ENCODE data around the gene OR4C15. TPM values are rescaled to one million over a fixed set of nuclear protein-coding genes. Genes with fewer than 3 reads are reported as not detected.

Gene OR4C15
- total and polyA plus RNA-seq, 9 of the 15 experiments (the other 6 are each of a cell fraction or from before 2014, with no cell fraction given) = not detected

DNA sequence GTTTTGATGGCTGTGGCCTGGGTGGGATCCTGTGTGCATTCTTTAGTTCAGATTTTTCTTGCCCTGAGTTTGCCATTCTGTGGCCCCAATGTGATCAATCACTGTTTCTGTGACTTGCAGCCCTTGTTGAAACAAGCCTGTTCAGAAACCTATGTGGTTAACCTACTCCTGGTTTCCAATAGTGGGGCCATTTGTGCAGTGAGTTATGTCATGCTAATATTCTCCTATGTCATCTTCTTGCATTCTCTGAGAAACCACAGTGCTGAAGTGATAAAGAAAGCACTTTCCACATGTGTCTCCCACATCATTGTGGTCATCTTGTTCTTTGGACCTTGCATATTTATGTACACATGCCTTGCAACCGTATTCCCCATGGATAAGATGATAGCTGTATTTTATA lies 18.3 kb downstream of the OR4C15 start:
- no peak for DNase-seq (ENCODE audit: extremely low read depth in 1 of 4, low spot score in 3 of 4)
- Histone ChIP-seq H3K27ac (ENCODE audit: extremely low read depth, low read depth, low read length) (no peak overlapping the region), H3K9me3 (replicated peaks; ENCODE audit: control insufficient read depth, insufficient read depth, low read depth, low read length) (no peaks in the 10 kb centered on the region), H3K4me1 (replicated peaks in 1 of 2; ENCODE audit: control insufficient read depth in 2 of 2, insufficient read depth in 2 of 2, low read length in 2 of 2) (no peaks in the 10 kb centered on the region), H3K9ac (ENCODE audit: insufficient read depth in 1 of 2, low read depth in 2 of 2, low read length in 2 of 2) (no peak overlapping the region), H3K9me1 (ENCODE audit: control insufficient read depth, insufficient read depth, low read length) (no peaks in the 10 kb centered on the region), H3K79me2 (ENCODE audit: control insufficient read depth, insufficient read depth, low read length) (no peaks in the 10 kb centered on the region), H3K36me3 (ENCODE audit: control insufficient read depth, insufficient read depth, low read length) (no peaks in the 10 kb centered on the region), H3K27me3 (ENCODE audit: control insufficient read depth in 2 of 2, insufficient read depth in 2 of 2, low read length in 2 of 2) (no peaks in the 10 kb centered on the region), H3K4me2 (ENCODE audit: insufficient read depth, low read length) (no peak overlapping the region), H3K4me3 (no peak overlapping the region), H4K20me1 (replicated peaks; ENCODE audit: control insufficient read depth, insufficient read depth, low read length) (no peaks in the 10 kb centered on the region), H2AFZ (ENCODE audit: low read depth, low read length) (no peak overlapping the region)
- WGBS (ENCODE audit: insufficient coverage, low coverage, missing lambda C conversion rate) = 0% methylated on average over 1 of the region's 1 CpG
- POLR2A ChIA-PET = no interaction called here
- no peak for ATAC-seq
- BruUV-seq (replicated peaks) = no TSS peak
- in situ Hi-C loops (cut with MboI) (no loop called here), intact Hi-C loops (cut with micrococcal nuclease) (no loop called here)
- CTCF ChIA-PET (ENCODE audit: low intra/inter-chr PET ratio) = no interaction called here
- no peak for FAIRE-seq
- TF ChIP-seq, protein P1, sequence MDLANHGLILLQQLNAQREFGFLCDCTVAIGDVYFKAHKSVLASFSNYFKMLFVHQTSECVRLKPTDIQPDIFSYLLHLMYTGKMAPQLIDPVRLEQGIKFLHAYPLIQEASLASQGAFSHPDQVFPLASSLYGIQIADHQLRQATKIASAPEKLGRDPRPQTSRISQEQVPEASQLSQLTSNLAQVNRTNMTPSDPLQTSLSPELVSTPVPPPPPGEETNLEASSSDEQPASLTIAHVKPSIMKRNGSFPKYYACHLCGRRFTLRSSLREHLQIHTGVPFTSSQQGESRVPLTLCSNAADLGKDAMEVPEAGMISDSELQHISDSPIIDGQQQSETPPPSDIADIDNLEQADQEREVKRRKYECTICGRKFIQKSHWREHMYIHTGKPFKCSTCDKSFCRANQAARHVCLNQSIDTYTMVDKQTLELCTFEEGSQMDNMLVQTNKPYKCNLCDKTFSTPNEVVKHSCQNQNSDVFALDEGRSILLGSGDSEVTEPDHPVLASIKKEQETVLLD (IDR thresholded peaks at IDR 0.05) = no peak
- no peak for TF ChIP-seq HOXB6 (CRISPR knock-in tag; IDR thresholded peaks at IDR 0.05; ENCODE audit: borderline replicate concordance)
- no peak for TF ChIP-seq CHD2 (IDR thresholded peaks at IDR 0.05; ENCODE audit: low read depth, low read length)
- TF ChIP-seq MCM5 (IDR thresholded peaks at IDR 0.05; ENCODE audit: low read depth) = no peak
- TF ChIP-seq ZNF586 (CRISPR knock-in tag; conservative IDR thresholded peaks at IDR 0.05) = no peak
- TF ChIP-seq NFYB (IDR thresholded peaks at IDR 0.05; ENCODE audit: extremely low read depth, insufficient read length) = no peak
- no peak for TF ChIP-seq ZNF224 (CRISPR knock-in tag; IDR thresholded peaks at IDR 0.05)
- TF ChIP-seq GABPA (tag; conservative IDR thresholded peaks at IDR 0.05; ENCODE audit: low read depth) = no peak
- TF ChIP-seq, protein P2, sequence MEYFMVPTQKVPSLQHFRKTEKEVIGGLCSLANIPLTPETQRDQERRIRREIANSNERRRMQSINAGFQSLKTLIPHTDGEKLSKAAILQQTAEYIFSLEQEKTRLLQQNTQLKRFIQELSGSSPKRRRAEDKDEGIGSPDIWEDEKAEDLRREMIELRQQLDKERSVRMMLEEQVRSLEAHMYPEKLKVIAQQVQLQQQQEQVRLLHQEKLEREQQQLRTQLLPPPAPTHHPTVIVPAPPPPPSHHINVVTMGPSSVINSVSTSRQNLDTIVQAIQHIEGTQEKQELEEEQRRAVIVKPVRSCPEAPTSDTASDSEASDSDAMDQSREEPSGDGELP (CRISPR knock-in tag; IDR thresholded peaks at IDR 0.05; ENCODE audit: borderline replicate concordance) = no peak

Other genes starting within 250 kb of the OR4C15 start
Only the 7 nearest of the 9 such genes appear.
- gene OR4A16, start 211.3 kb upstream of the OR4C15 start, total RNA-seq (2014; rRNA removed) = not detected in 2 replicates
- not detected in 2 replicates for gene OR4A16, start 211.3 kb upstream of the OR4C15 start, total RNA-seq (2014; rRNA removed; fragmentation: Illumina TruSeq; extraction: Trizol)
- gene OR4A16, start 211.3 kb upstream of the OR4C15 start, total RNA-seq (2015; rRNA removed; fragmentation: Illumina TruSeq; extraction: Trizol) = not detected in 2 replicates
- not detected in 2 replicates for gene OR4A16, start 211.3 kb upstream of the OR4C15 start, total RNA-seq (2021)
- gene OR4A16, start 211.3 kb upstream of the OR4C15 start, polyA plus RNA-seq (2011; rRNA removed) = not detected in 2 replicates
- not detected in 2 replicates for gene OR4A16, start 211.3 kb upstream of the OR4C15 start, polyA plus RNA-seq (2014; fragmentation: Illumina TruSeq; extraction: Trizol)
- not detected for gene OR4A16, start 211.3 kb upstream of the OR4C15 start, polyA plus RNA-seq (2014; fragmentation: Nextera tagmentation; extraction: Ambion mirVana)
- not detected in 2 replicates for gene OR4A16, start 211.3 kb upstream of the OR4C15 start, polyA plus RNA-seq (2014; rRNA removed)
- gene OR4A15, start 186.5 kb upstream of the OR4C15 start, total RNA-seq (2014; rRNA removed) = not detected in 2 replicates
- not detected in 2 replicates for gene OR4A15, start 186.5 kb upstream of the OR4C15 start, total RNA-seq (2014; rRNA removed; fragmentation: Illumina TruSeq; extraction: Trizol)
- not detected in 2 replicates for gene OR4A15, start 186.5 kb upstream of the OR4C15 start, total RNA-seq (2015; rRNA removed; fragmentation: Illumina TruSeq; extraction: Trizol)
- not detected in 2 replicates for gene OR4A15, start 186.5 kb upstream of the OR4C15 start, total RNA-seq (2021)
- gene OR4A15, start 186.5 kb upstream of the OR4C15 start, polyA plus RNA-seq (2011; rRNA removed) = not detected in 2 replicates
- gene OR4A15, start 186.5 kb upstream of the OR4C15 start, polyA plus RNA-seq (2014; fragmentation: Illumina TruSeq; extraction: Trizol) = not detected in 2 replicates
- not detected for gene OR4A15, start 186.5 kb upstream of the OR4C15 start, polyA plus RNA-seq (2014; fragmentation: Nextera tagmentation; extraction: Ambion mirVana)
- gene OR4A15, start 186.5 kb upstream of the OR4C15 start, polyA plus RNA-seq (2014; rRNA removed) = not detected in 2 replicates
- gene OR4C16, start 17.7 kb downstream of the OR4C15 start, total RNA-seq (2014; rRNA removed) = not detected in 2 replicates
- gene OR4C16, start 17.7 kb downstream of the OR4C15 start, total RNA-seq (2014; rRNA removed; fragmentation: Illumina TruSeq; extraction: Trizol) = not detected in 2 replicates
- gene OR4C16, start 17.7 kb downstream of the OR4C15 start, total RNA-seq (2015; rRNA removed; fragmentation: Illumina TruSeq; extraction: Trizol) = not detected in 2 replicates
- not detected in 2 replicates for gene OR4C16, start 17.7 kb downstream of the OR4C15 start, total RNA-seq (2021)
- not detected in 2 replicates for gene OR4C16, start 17.7 kb downstream of the OR4C15 start, polyA plus RNA-seq (2011; rRNA removed)
- gene OR4C16, start 17.7 kb downstream of the OR4C15 start, polyA plus RNA-seq (2014; fragmentation: Illumina TruSeq; extraction: Trizol) = not detected in 2 replicates
- gene OR4C16, start 17.7 kb downstream of the OR4C15 start, polyA plus RNA-seq (2014; fragmentation: Nextera tagmentation; extraction: Ambion mirVana) = not detected
- not detected in 2 replicates for gene OR4C16, start 17.7 kb downstream of the OR4C15 start, polyA plus RNA-seq (2014; rRNA removed)
- gene OR4C11, start 53.2 kb downstream of the OR4C15 start, total RNA-seq (2014; rRNA removed) = not detected in 2 replicates
- not detected in 2 replicates for gene OR4C11, start 53.2 kb downstream of the OR4C15 start, total RNA-seq (2014; rRNA removed; fragmentation: Illumina TruSeq; extraction: Trizol)
- not detected in 2 replicates for gene OR4C11, start 53.2 kb downstream of the OR4C15 start, total RNA-seq (2015; rRNA removed; fragmentation: Illumina TruSeq; extraction: Trizol)
- not detected in 2 replicates for gene OR4C11, start 53.2 kb downstream of the OR4C15 start, total RNA-seq (2021)
- not detected in 2 replicates for gene OR4C11, start 53.2 kb downstream of the OR4C15 start, polyA plus RNA-seq (2011; rRNA removed)
- gene OR4C11, start 53.2 kb downstream of the OR4C15 start, polyA plus RNA-seq (2014; fragmentation: Illumina TruSeq; extraction: Trizol) = not detected in 2 replicates
- not detected for gene OR4C11, start 53.2 kb downstream of the OR4C15 start, polyA plus RNA-seq (2014; fragmentation: Nextera tagmentation; extraction: Ambion mirVana)
- gene OR4C11, start 53.2 kb downstream of the OR4C15 start, polyA plus RNA-seq (2014; rRNA removed) = not detected in 2 replicates
- gene OR4P4, start 80.6 kb downstream of the OR4C15 start, total RNA-seq (2014; rRNA removed) = not detected in 2 replicates
- not detected in 2 replicates for gene OR4P4, start 80.6 kb downstream of the OR4C15 start, total RNA-seq (2014; rRNA removed; fragmentation: Illumina TruSeq; extraction: Trizol)
- gene OR4P4, start 80.6 kb downstream of the OR4C15 start, total RNA-seq (2015; rRNA removed; fragmentation: Illumina TruSeq; extraction: Trizol) = not detected in 2 replicates
- gene OR4P4, start 80.6 kb downstream of the OR4C15 start, total RNA-seq (2021) = not detected in 2 replicates
- not detected in 2 replicates for gene OR4P4, start 80.6 kb downstream of the OR4C15 start, polyA plus RNA-seq (2011; rRNA removed)
- not detected in 2 replicates for gene OR4P4, start 80.6 kb downstream of the OR4C15 start, polyA plus RNA-seq (2014; fragmentation: Illumina TruSeq; extraction: Trizol)
- gene OR4P4, start 80.6 kb downstream of the OR4C15 start, polyA plus RNA-seq (2014; fragmentation: Nextera tagmentation; extraction: Ambion mirVana) = not detected
- gene OR4P4, start 80.6 kb downstream of the OR4C15 start, polyA plus RNA-seq (2014; rRNA removed) = not detected in 2 replicates
- gene OR4S2, start 93.9 kb downstream of the OR4C15 start, total RNA-seq (2014; rRNA removed) = not detected in 2 replicates
- not detected in 2 replicates for gene OR4S2, start 93.9 kb downstream of the OR4C15 start, total RNA-seq (2014; rRNA removed; fragmentation: Illumina TruSeq; extraction: Trizol)
- gene OR4S2, start 93.9 kb downstream of the OR4C15 start, total RNA-seq (2015; rRNA removed; fragmentation: Illumina TruSeq; extraction: Trizol) = not detected in 2 replicates
- not detected in 2 replicates for gene OR4S2, start 93.9 kb downstream of the OR4C15 start, total RNA-seq (2021)
- not detected in 2 replicates for gene OR4S2, start 93.9 kb downstream of the OR4C15 start, polyA plus RNA-seq (2011; rRNA removed)
- gene OR4S2, start 93.9 kb downstream of the OR4C15 start, polyA plus RNA-seq (2014; fragmentation: Illumina TruSeq; extraction: Trizol) = not detected in 2 replicates
- not detected for gene OR4S2, start 93.9 kb downstream of the OR4C15 start, polyA plus RNA-seq (2014; fragmentation: Nextera tagmentation; extraction: Ambion mirVana)
- gene OR4S2, start 93.9 kb downstream of the OR4C15 start, polyA plus RNA-seq (2014; rRNA removed) = not detected in 2 replicates
- not detected in 2 replicates for gene OR4C6, start 107.7 kb downstream of the OR4C15 start, total RNA-seq (2014; rRNA removed)
- gene OR4C6, start 107.7 kb downstream of the OR4C15 start, total RNA-seq (2014; rRNA removed; fragmentation: Illumina TruSeq; extraction: Trizol) = not detected in 2 replicates
- gene OR4C6, start 107.7 kb downstream of the OR4C15 start, total RNA-seq (2015; rRNA removed; fragmentation: Illumina TruSeq; extraction: Trizol) = not detected in 2 replicates
- not detected in 2 replicates for gene OR4C6, start 107.7 kb downstream of the OR4C15 start, total RNA-seq (2021)
- not detected in 2 replicates for gene OR4C6, start 107.7 kb downstream of the OR4C15 start, polyA plus RNA-seq (2011; rRNA removed)
- gene OR4C6, start 107.7 kb downstream of the OR4C15 start, polyA plus RNA-seq (2014; fragmentation: Illumina TruSeq; extraction: Trizol) = not detected in 2 replicates
- not detected for gene OR4C6, start 107.7 kb downstream of the OR4C15 start, polyA plus RNA-seq (2014; fragmentation: Nextera tagmentation; extraction: Ambion mirVana)
- not detected in 2 replicates for gene OR4C6, start 107.7 kb downstream of the OR4C15 start, polyA plus RNA-seq (2014; rRNA removed)